Dendritic cell treated with granulocyte-macrophage colony-stimulating factor and Interleukin-4, amounts not matched to agents 40 ng/mL and 50 ng/mL, for 4 days (primary cell): Measurements from ENCODE around the gene VSX1.

Experiments used
- H3K27ac Mint-ChIP-seq: one replicate; pipeline ENCODE4 v1.8.0; 2022; ENCODE audit warnings: mild to moderate bottlenecking, mixed read lengths
- H3K27me3 Mint-ChIP-seq: one replicate; pipeline ENCODE4 v1.8.0; 2022; ENCODE audit warnings: mild to moderate bottlenecking, mixed read lengths
- H3K36me3 Mint-ChIP-seq: one replicate; pipeline ENCODE4 v1.8.0; 2022; ENCODE audit warnings: low read depth, mixed read lengths
- H3K4me1 Mint-ChIP-seq: one replicate; pipeline ENCODE4 v1.8.0; 2022; ENCODE audit warnings: low read depth, mixed read lengths
- H3K4me3 Mint-ChIP-seq: one replicate; pipeline ENCODE4 v1.8.0; 2022; ENCODE audit warnings: mild to moderate bottlenecking, moderate library complexity, mixed read lengths
- H3K9me3 Mint-ChIP-seq: one replicate; pipeline ENCODE4 v1.8.0; 2022; ENCODE audit warnings: mixed read lengths
- intact Hi-C: fragments of 100-400 bp; cut with micrococcal nuclease; formaldehyde crosslinking; loops from one replicate; pipeline ENCODE4 v1.15.0; 2022

VSX1 gene

DNA sequence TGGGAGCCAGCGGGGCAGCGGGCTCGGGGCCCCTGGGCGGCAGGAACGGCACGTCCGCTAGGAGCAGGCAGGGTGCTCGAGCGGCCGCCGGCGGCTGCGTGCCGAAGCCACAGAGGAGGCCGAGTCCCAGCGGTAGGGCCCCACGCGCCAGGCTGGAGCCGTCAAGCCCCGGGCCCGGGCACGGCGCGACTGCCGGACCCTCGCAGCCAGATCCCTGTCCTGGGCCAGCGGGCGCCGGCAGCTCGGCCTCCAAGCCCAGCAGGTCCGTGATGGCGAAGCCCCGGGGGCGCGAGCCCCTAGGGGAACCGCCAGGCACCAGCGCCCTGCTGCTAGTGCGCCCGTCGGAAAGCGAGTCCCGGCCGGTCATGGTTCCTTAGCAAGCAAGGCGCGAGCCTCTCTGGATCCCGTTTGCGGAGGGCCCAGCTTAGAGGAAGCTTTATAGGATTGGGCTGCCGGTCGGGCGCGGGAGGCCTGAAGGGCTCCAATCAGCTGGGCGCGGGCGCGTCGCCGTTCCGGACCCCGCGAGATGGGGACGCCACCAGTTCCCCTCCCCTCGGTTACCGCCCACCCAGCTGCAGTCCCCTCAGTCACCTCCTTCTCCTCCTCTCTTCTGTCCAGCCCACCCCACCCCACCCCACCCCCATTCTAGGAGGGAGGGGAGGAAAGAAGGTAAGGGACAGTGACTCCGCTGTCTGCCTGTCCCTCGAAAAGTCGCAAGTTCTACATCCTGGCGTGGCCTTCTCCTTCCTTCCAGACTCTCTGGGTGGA, at the start of gene VSX1:
Gene VSX1, minus strand, starts transcription at position 412 of the 768 bp plus-strand sequence. Its CDS starts 45 bp downstream, at position 367.
- Mint-ChIP-seq H3K9me3 (no peaks in the 10 kb centered on the region), H3K27ac (no peak within 1 kb of the TSS), H3K4me3 (no peak within 1 kb of the TSS), H3K27me3 (peaks cover 88% of the 10 kb centered on the region), H3K36me3 (no peaks in the 10 kb centered on the region), H3K4me1 (peaks cover 15% of the 10 kb centered on the region)
- intact Hi-C loops = no loop called here

DNA sequence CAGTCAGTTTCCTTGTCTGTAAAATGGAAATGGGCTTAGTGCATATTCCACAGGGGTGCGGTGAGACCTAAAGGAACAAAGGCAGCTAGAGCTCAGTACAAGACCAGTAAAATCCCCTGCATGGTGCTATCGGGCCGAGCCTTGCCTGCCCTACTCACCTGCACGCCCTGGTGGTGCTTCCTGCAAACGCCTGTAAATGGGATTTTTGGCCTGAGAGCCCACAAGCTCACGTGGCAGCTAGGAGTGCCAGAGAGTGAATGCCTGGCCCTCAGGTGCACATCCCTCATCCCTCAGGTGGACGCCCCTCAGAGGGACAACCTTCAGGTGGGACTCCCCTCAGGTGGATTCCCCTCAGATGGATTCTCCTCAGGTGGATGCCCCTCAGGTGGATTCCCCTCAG, 48.0 kb upstream of the VSX1 start:
- H3K4me1 Mint-ChIP-seq = no peaks in the 10 kb centered on the region
- H3K4me3 Mint-ChIP-seq = no peak overlapping the region
- no peak overlapping the region for H3K27ac Mint-ChIP-seq
- intact Hi-C loops = no loop called here
- H3K9me3 Mint-ChIP-seq = peaks cover 13% of the 10 kb centered on the region
- H3K36me3 Mint-ChIP-seq = no peaks in the 10 kb centered on the region
- H3K27me3 Mint-ChIP-seq = no peaks in the 10 kb centered on the region

DNA sequence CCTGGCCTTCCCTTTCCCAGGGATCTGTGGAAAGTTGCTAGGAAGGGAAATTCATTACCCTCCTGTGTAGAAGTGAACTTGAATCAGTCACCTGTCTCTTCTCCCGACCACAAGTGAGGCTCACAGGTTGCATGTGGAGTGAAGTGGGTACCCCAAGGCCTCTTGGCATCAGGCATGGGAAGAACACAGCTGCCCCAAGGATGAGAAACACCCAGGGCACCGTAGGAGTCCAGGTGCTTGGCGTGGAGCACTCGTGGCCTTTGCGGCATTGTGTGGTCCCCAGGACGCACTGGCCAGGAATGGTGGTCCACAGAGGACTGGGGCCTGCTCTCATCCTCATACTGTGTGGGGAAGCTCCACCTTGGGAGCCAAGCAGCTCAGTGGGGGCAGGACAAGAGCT, 47.5 kb upstream of the VSX1 start:
- H3K27ac Mint-ChIP-seq = no peak overlapping the region
- intact Hi-C loops = no loop called here
- no peaks in the 10 kb centered on the region for H3K36me3 Mint-ChIP-seq
- no peak overlapping the region for H3K4me3 Mint-ChIP-seq
- peaks cover 13% of the 10 kb centered on the region for H3K9me3 Mint-ChIP-seq
- H3K27me3 Mint-ChIP-seq = no peaks in the 10 kb centered on the region
- no peaks in the 10 kb centered on the region for H3K4me1 Mint-ChIP-seq

DNA sequence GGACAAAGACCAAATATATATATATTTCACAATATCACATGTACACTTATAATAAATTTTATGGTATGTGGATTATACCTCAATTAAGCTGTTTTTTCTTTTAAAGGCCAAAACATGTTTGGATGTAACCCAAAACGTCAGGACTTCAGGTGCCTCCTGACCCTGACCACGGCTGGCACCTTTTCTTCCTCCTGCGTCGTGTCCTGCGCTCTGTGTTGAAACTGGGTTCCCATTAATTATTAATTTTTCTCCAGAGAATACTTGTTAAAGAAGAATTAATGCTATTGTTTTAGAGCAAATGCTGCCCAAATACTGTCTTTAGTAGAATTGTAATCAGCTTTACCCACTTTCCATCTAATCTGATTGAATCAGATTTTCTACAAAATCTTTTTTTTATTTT, 46.7 kb upstream of the VSX1 start:
- Mint-ChIP-seq H3K36me3 (no peaks in the 10 kb centered on the region), H3K27me3 (no peaks in the 10 kb centered on the region), H3K9me3 (peaks cover 13% of the 10 kb centered on the region), H3K4me3 (no peak overlapping the region), H3K27ac (no peak overlapping the region), H3K4me1 (no peaks in the 10 kb centered on the region)
- intact Hi-C loops = no loop called here

DNA sequence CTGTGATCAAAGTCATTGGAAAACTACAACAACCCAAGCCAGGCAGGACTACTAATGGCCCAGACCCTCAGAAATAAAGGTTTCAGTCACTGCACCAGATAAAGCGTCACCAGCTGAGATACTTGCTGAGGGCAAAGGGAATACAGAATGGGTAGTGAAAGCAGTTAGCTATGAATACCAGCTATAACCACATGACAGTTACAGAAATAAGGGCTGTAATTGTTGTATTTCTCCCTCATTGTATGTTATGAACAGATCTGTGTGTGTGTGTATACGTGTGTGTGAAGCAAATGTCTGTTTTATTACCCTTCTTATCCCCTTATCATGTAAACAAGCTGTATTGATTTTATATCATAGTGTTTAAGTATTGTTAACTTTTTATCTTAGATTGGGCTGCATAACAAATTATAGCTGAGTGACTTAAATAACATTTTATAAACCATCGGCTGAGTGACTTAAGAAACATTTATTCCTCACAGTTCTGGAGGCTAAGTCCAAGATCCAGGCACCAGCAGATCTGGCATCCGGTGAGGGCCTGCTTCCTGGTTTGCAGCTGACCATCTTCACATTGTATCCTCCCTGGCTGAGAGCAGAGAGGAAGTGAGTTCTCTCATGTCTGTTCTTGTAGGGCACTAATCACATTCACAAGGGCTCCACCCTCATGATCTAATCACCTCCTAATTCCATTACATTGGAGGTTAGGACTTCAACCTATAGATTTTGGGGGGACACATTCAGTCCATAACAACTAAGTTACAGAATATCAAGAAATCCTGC, 46.0 kb upstream of the VSX1 start:
- intact Hi-C loops = no loop called here
- no peak overlapping the region for H3K4me3 Mint-ChIP-seq

DNA sequence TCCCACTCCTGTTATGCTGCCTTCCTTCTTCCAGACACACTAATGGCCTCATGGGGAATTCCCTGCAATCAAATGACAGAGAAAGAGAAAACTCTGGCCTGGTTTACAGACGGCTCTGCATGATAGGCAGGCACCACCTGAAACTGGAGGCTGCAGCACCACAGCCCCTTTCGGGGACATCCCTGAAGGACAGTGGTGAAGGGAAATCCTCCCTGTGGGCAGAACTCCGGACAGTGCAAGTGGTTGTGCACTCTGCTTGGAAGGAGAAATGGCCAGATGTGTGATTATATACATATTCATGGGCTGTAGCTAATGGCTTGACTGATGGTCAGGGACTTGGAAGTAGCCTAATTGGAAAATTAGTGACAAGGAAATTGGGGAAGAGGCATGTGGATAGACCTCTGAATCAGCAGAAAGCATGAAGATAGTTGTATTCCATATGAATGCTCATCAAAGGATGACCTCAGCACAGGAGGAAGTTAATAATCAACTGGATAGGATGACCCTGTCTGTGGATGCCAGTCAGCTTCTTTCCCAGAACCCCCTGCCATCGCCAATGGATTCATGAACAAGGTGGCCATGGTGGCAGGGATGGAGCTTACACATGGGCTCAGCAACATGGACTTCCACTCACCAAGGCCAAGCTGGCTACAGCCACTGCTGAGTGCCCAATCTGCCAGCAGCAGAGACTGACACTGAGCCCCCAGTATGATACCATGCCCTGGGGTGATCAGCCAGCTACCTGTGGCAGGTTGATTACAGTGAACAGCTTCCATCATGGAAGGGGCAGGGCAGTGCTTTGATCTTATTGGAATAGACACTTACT, 44.5 kb upstream of the VSX1 start:
- no peaks in the 10 kb centered on the region for H3K36me3 Mint-ChIP-seq
- H3K9me3 Mint-ChIP-seq = peaks cover 13% of the 10 kb centered on the region
- H3K4me1 Mint-ChIP-seq = no peaks in the 10 kb centered on the region
- H3K27ac Mint-ChIP-seq = no peak overlapping the region
- H3K27me3 Mint-ChIP-seq = peaks cover 4% of the 10 kb centered on the region
- intact Hi-C loops = no loop called here
- no peak overlapping the region for H3K4me3 Mint-ChIP-seq

More for the DNA sequence above, 46.0 kb upstream of the VSX1 start:
- H3K27ac Mint-ChIP-seq = no peak overlapping the region
- H3K9me3 Mint-ChIP-seq = peaks cover 13% of the 10 kb centered on the region
- H3K4me1 Mint-ChIP-seq = no peaks in the 10 kb centered on the region
- peaks cover 2% of the 10 kb centered on the region for H3K27me3 Mint-ChIP-seq
- H3K36me3 Mint-ChIP-seq = no peaks in the 10 kb centered on the region

DNA sequence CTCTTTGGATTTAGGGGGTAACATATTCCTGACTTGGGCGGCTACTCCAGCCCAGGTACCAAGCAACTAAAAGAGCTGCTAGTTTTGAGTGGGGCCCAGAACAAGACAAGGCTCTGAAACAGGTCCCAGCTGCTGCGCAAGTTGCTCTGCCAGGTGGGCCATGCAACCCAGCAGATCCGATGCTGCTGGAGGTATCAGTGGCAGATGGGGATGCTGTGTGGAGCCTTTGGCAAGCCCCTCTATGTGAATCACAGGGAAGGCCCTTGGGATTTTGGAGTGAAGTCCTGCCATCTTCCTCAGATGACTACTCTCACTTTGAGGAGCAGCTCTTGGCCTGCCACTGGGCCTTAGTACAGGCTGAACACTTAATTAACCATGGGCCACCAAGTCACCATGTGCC, 43.7 kb upstream of the VSX1 start:
- H3K27ac Mint-ChIP-seq = no peak overlapping the region
- H3K36me3 Mint-ChIP-seq = no peaks in the 10 kb centered on the region
- no peak overlapping the region for H3K4me3 Mint-ChIP-seq
- H3K9me3 Mint-ChIP-seq = peaks cover 13% of the 10 kb centered on the region
- peaks cover 4% of the 10 kb centered on the region for H3K27me3 Mint-ChIP-seq
- no peaks in the 10 kb centered on the region for H3K4me1 Mint-ChIP-seq
- intact Hi-C loops = no loop called here

DNA sequence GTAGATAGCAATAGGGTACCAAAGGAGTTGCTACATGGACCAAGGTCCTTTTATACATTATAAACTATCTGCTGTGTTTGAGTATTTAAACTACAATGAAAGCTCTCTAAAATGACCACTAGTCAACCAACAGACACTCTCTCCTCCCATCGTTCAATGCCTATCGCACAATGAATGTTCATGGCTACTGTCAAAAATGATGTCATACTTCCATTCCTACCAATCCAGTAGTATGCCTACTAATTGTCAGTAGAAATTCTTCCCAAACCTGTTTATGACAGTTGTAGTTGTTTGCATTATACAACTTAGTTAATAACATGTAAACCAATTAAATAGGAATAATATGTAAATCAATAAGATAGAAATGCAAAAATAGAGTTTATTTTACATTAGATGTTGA, 39.0 kb upstream of the VSX1 start:
- Mint-ChIP-seq H3K4me3 (no peak overlapping the region), H3K9me3 (no peaks in the 10 kb centered on the region), H3K27ac (no peak overlapping the region), H3K36me3 (no peaks in the 10 kb centered on the region), H3K27me3 (peaks cover 9% of the 10 kb centered on the region), H3K4me1 (peaks cover 5% of the 10 kb centered on the region)
- intact Hi-C loops = no loop called here

DNA sequence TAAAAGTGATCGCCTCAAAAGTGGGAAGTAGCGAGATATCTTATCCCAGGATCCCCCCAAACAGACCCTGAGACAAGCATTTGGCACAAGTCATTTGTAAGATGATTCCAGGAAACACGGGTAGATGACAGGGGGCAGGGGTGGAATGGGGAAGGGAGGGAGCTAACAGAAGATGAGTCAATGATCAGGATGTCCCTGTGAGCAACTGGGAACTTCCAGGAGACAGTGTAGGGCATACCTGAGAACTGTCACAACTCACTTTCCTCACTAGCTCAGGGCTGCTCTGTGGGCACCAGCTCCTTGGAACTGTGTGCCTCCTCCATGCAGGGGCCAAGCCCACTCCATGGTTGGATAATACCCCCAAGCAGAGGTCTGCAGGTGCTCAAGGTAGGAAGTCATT, 38.5 kb upstream of the VSX1 start:
- Mint-ChIP-seq H3K27me3 (peaks cover 9% of the 10 kb centered on the region), H3K27ac (no peak overlapping the region), H3K4me1 (peaks cover 5% of the 10 kb centered on the region), H3K4me3 (no peak overlapping the region), H3K9me3 (no peaks in the 10 kb centered on the region), H3K36me3 (no peaks in the 10 kb centered on the region)
- intact Hi-C loops = no loop called here

DNA sequence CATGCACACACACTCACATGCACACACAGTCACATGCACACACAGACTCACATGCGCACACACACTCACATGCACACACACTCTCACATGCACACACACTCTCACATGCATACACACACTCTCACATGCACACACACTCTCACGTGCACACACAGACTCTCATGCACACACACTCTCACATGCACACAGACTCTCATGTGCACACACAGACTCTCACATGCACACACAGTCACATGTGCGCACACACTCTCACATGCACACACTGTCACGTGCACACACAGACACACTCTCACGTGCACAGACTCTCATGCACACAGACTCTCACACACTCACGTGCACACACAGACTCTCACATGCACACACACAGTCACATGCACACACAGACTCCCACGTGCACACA, 36.6 kb upstream of the VSX1 start:
- Mint-ChIP-seq H3K27me3 (peaks cover 9% of the 10 kb centered on the region), H3K27ac (no peak overlapping the region), H3K4me1 (peaks cover 5% of the 10 kb centered on the region), H3K4me3 (no peak overlapping the region), H3K9me3 (no peaks in the 10 kb centered on the region), H3K36me3 (no peaks in the 10 kb centered on the region)
- intact Hi-C loops = no loop called here

DNA sequence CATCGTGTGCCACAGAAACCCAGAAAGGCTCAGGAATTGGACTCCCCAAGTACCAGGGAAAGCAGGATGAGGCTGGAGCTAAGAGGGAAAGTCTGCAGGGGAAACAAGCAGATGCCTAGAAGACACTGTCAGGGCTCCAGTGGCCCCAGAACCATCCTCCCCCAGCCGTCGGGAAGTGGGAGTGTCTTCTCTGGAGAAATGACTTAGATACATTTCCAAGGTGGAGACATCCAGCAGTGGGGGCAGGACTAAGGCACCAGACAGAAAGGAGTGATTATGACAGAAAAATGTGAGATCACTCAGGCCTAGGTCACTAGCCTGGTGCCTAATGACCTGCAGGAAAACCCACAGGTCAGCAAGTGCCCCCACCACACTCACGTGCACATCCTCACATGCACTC, 36.0 kb upstream of the VSX1 start:
- intact Hi-C loops = no loop called here
- Mint-ChIP-seq H3K4me1 (peaks cover 5% of the 10 kb centered on the region), H3K9me3 (no peaks in the 10 kb centered on the region), H3K27ac (no peak overlapping the region), H3K4me3 (no peak overlapping the region), H3K27me3 (peaks cover 8% of the 10 kb centered on the region), H3K36me3 (no peaks in the 10 kb centered on the region)

DNA sequence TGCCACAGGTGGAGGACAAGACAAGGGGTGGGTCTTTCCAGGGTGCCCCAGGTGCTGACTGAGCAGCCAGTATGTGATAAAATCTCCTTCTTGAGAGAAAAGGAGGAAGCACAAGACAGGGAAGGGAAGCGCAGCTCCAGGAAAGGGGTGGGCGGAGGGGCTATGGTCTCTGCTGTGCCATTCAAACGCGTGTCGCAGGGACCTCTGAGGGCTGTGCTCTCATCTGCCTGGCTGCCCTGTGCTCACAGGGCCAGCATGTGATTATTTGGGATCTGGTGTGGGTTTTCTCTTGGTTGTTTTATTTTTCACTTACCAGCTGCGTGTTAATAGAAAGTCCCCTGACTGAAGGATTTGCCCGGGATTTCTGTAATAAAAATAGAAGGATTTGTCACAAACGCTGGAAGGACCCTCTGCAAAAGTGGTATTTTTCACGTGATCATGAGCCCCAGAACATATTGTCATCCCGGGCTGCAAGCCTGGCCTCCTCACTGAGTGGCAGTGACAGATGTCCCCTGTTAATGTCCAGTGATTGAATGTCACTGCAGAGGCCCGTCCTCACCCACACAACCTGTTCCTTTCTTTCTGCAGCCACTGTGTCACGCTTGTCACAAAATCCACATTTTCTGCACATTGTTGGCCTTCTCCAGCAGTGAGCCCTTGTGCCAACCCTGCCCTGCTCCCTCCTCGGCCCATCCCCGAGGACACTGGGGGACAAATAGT, 35.0 kb upstream of the VSX1 start:
- Mint-ChIP-seq H3K4me3 (no peak overlapping the region), H3K27ac (no peak overlapping the region), H3K27me3 (peaks cover 6% of the 10 kb centered on the region), H3K36me3 (no peaks in the 10 kb centered on the region), H3K9me3 (no peaks in the 10 kb centered on the region), H3K4me1 (peaks cover 5% of the 10 kb centered on the region)
- intact Hi-C loops = no loop called here

DNA sequence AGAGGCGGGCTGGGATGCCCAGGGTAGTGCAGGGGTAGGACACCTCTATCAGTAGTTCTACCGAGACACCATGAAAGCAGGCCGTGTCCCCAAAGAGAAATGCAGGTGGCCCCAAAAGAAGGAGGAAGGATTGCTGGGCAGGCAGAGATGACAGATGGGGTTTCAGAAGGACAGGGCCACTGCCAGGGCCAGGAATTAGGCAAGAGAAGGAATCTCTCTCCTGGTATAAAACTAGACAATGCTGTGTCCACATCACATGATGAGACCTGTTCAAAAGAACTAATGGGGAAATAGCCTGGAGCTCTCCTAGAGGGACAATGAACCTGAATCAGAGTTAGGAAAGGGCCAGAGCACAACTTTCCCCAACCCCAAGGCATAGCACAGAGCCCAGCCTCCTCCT, 21.6 kb upstream of the VSX1 start:
- no peak overlapping the region for H3K4me3 Mint-ChIP-seq
- H3K27me3 Mint-ChIP-seq = peaks cover 12% of the 10 kb centered on the region
- intact Hi-C loops = no loop called here
- H3K36me3 Mint-ChIP-seq = no peaks in the 10 kb centered on the region
- no peaks in the 10 kb centered on the region for H3K9me3 Mint-ChIP-seq
- no peaks in the 10 kb centered on the region for H3K4me1 Mint-ChIP-seq
- H3K27ac Mint-ChIP-seq = no peak overlapping the region
